Lower lobe of right lung (tissue), 2 donors: ENCODE measurements around the gene ZBTB3. TPM values are rescaled to one million over a fixed set of nuclear protein-coding genes. Genes with fewer than 3 reads are reported as not detected.
"Not testable (repeated sequence)": the region's sequence is repeated elsewhere in the genome, so short reads cannot be mapped to it uniquely, and the experiment has no call there.

Source experiments
- ATAC-seq, 2 donors: fragments of 200-7000 bp; cut with Tn5 transposase; one replicate each; pipeline ENCODE4 v1.9.1; 2020 to 2022; ENCODE audit warnings: mild to moderate bottlenecking in 2 of 2, moderate library complexity in 2 of 2
- DNase-seq: peaks from one replicate; pipeline ENCODE4 v3.0.0-alpha.2; 2020
- H3K27ac ChIP-seq: fragments of 200-600 bp; one replicate; pipeline ENCODE4 v1.8.0; 2022
- H3K27me3 ChIP-seq: fragments of 200-600 bp; one replicate; pipeline ENCODE4 v1.8.0; 2022; ENCODE audit warnings: low read depth
- H3K36me3 ChIP-seq: fragments of 200-600 bp; one replicate; pipeline ENCODE4 v1.8.0; 2022; ENCODE audit warnings: mild to moderate bottlenecking
- H3K4me1 ChIP-seq: fragments of 200-600 bp; one replicate; pipeline ENCODE4 v1.8.0; 2022
- H3K4me3 ChIP-seq: fragments of 200-600 bp; one replicate; pipeline ENCODE4 v1.8.0; 2022; ENCODE audit warnings: mild to moderate bottlenecking
- H3K9me3 ChIP-seq: fragments of 200-600 bp; one replicate; pipeline ENCODE4 v1.8.0; 2022
- intact Hi-C: fragments of 100-400 bp; cut with DNase I; formaldehyde crosslinking; loops from one replicate; pipeline ENCODE4 v1.11.0; 2022
- total RNA-seq: library from RNA; stranded (reverse); fragmentation: NEBNext Ultra II Directional; extraction: Animal tissue kit (Norgen Biotek cat#: 25700); gene quantifications from one replicate; pipeline ENCODE4 v1.2.1, GENCODE V29; 2021
- TF ChIP-seq, protein P1 (sequence below): fragments of 200-600 bp; IDR thresholded peaks from one replicate; pipeline ENCODE4 v1.8.0; 2022; ENCODE audit warnings: antibody characterized with exemption, mild to moderate bottlenecking
- donor health status: DM: no; HTN: yes; CAD: no; lungs with severe emphysema.

The ZBTB3 gene
- total RNA-seq, 1 donor from 2014 or later: 11.6 TPM

DNA sequence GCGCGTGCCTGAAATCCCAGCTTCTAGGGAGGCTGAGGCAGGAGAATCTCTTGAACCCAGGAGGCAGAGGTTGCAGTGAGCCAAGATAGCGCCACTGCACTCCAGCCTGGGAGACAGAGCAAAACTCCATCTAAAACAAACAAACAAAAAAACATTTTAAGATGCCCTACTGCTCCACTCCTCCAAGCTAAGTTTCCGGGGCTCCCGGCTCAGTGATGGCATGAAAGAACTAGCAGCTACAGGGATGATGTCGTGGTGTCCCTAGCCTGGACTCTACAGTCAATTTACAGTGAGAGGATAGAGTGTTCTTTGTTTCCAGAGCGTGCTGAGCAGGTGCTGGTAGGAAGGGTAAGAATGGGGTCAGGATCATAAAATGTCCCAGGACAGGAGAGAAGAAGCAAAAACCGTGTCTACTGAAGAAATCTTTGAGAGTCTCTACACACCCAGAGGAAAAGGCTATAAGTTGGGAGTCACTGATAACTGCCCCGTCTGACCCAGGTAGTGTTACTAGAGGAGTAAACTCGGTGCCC is 1.2 kb upstream of the ZBTB3 start:
- H3K9me3 ChIP-seq: no peaks in the 10 kb centered on the region
- peaks cover 28% of the 10 kb centered on the region for H3K4me1 ChIP-seq
- no peak overlapping the region for H3K4me3 ChIP-seq
- H3K27ac ChIP-seq: no peak overlapping the region
- intact Hi-C loops: no loop called here
- DNase-seq (no peak), ATAC-seq (no peak)
- no peaks in the 10 kb centered on the region for H3K27me3 ChIP-seq
- TF ChIP-seq, protein P1, sequence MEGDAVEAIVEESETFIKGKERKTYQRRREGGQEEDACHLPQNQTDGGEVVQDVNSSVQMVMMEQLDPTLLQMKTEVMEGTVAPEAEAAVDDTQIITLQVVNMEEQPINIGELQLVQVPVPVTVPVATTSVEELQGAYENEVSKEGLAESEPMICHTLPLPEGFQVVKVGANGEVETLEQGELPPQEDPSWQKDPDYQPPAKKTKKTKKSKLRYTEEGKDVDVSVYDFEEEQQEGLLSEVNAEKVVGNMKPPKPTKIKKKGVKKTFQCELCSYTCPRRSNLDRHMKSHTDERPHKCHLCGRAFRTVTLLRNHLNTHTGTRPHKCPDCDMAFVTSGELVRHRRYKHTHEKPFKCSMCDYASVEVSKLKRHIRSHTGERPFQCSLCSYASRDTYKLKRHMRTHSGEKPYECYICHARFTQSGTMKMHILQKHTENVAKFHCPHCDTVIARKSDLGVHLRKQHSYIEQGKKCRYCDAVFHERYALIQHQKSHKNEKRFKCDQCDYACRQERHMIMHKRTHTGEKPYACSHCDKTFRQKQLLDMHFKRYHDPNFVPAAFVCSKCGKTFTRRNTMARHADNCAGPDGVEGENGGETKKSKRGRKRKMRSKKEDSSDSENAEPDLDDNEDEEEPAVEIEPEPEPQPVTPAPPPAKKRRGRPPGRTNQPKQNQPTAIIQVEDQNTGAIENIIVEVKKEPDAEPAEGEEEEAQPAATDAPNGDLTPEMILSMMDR: no peak
- peaks cover 11% of the 10 kb centered on the region for H3K36me3 ChIP-seq

DNA sequence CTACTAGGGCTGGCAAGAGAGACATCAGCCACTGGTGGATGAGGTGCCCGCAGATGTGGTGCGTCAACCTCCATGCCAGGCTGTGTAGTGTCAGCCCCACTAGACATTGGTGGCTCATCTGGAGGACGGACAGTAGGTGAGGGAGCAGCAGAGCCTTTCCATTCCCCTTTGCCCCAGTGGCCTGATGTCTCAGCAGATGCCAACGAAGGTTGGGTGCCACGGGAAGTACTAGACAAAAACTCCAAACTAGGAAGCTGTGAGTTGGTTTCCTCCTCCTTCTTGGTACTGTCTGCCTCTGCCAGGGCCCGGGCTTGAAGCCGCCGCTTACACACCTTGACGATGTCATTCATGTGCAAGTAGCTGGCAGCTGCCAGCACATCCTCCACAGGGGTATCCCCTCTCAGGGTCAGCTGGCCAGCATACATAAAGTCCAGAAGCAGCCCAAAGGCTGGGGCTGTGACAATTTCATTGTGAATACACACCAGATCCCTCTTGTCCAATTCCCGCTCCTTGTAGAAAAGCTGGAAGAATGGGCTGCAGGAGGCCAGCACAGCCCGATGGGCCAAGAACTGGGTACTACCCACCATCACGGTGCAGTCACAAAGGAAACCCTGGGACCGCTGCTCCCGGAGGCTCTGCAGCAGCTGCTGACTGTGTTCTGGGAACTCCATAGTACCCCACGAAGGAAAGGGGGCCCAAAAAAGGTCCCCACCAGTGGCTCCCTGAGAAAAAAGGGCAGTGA is 795 bp downstream of the ZBTB3 start:
- Histone ChIP-seq H3K27me3 (no peaks in the 10 kb centered on the region), H3K4me1 (peaks cover 28% of the 10 kb centered on the region), H3K36me3 (peaks cover 24% of the 10 kb centered on the region), H3K27ac (peak overlapping the region; percentile 83), H3K4me3 (peak overlapping the region; percentile 63), H3K9me3 (no peaks in the 10 kb centered on the region)
- intact Hi-C loops: no loop called here
- TF ChIP-seq, protein P1: no peak
- DNase-seq (no peak), ATAC-seq (no peak)

DNA sequence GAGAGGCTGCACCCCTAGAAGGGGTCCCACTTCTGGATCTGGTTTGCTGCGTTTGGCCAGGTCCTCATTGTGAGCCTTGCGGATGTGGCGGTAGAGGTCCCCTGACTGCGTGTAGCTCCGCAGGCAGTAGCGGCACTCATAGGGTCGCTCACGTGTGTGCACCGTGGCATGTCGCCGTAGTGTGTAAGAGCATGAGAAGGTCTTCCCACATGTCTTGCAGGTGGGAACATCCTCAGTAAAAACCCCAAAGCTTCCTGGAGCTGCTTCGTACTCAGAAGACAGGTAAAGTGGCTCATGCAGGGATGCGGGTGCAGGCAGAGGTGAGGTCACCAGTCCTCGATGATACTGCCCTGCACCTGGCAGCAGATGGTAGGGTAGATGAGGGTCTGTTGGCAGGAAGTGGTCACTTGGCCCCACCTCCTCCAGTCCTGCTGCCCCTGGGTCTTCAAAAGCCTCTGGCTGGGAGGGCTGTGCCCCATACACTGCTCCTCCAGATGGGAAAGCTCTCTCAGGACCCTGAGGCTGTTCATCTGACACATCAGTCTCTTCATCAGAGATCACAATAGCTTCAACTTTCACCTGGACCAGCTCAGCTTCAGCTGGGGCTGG is 1.7 kb downstream of the ZBTB3 start:
- Histone ChIP-seq H3K36me3 (peaks cover 31% of the 10 kb centered on the region), H3K4me3 (no peak overlapping the region), H3K27me3 (no peaks in the 10 kb centered on the region), H3K4me1 (peaks cover 28% of the 10 kb centered on the region), H3K9me3 (no peaks in the 10 kb centered on the region), H3K27ac (no peak overlapping the region)
- ATAC-seq (no peak), DNase-seq (no peak)
- TF ChIP-seq, protein P1: no peak
- intact Hi-C loops: no loop called here

DNA sequence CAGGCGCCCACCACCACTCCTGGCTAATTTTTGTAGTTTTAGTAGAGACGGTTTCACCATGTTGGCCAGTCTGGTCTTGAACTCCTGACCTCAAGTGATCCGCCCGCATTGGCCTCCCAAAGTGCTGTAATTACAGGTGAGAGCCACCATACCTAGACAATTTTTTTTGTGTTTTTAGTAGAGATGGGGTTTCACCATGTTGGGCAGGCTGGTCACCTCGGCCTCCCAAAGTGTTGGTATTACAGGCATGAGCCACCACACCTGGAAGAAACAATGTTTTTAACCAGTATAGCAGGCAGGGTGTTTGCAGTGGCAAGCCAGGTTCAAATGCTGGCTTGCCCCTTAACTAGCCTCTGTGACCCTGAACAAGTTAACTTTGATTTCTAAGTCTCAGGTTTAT is 4.0 kb downstream of the ZBTB3 start:
- H3K27ac ChIP-seq, ATAC-seq, H3K9me3 ChIP-seq, H3K4me3 ChIP-seq, DNase-seq, intact Hi-C loops, H3K27me3 ChIP-seq: not testable (repeated sequence)
- H3K36me3 ChIP-seq: peaks cover 31% of the 10 kb centered on the region
- H3K4me1 ChIP-seq: peaks cover 28% of the 10 kb centered on the region

DNA sequence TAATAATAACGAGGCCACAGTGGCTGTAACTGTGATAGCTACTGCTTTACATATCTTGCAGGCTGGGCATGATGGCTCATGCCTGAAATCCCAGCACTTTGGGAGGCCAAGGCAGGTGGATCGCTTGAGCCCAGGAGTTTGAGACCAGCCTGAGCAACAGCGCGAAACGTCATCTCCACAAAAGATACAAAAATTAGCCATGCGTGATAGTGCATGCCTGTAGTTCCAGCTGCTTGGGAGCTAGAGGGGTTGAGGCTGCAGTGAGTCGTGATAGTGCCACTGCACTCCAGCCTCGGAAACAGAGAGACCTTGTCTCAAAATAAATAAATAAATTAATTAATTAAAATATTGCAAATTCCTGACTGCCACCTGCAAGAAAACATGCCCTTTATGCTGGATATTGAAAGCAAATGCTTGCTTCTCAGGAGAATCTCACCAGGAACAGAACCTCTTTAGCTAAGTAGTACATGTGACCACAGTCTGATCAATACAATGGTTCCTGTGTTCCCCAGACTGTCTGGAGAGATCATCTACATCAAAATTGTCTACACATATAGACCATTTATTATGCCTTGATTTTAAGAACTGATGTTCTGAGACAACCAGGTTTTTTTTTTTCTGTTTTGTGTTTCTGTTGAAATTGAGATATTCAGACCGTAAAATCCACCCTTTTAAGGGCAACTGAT is 6.3 kb downstream of the ZBTB3 start:
- H3K4me3 ChIP-seq: no peak overlapping the region
- no peaks in the 10 kb centered on the region for H3K9me3 ChIP-seq
- H3K27ac ChIP-seq: no peak overlapping the region
- no peaks in the 10 kb centered on the region for H3K27me3 ChIP-seq
- ATAC-seq: no peak
- no peak for DNase-seq
- peaks cover 12% of the 10 kb centered on the region for H3K4me1 ChIP-seq
- TF ChIP-seq, protein P1: no peak
- peaks cover 27% of the 10 kb centered on the region for H3K36me3 ChIP-seq
- intact Hi-C loops: no loop called here
